Type B pancreatic cell (in vitro differentiated cells): ENCODE results near the gene FSTL3. TPM values are rescaled to one million over a fixed set of nuclear protein-coding genes. Genes with fewer than 3 reads are reported as not detected.

ENCODE experiments used
- DNase-seq: peaks from one replicate; pipeline ENCODE4 v3.0.0; 2021; ENCODE audit warnings: mixed read lengths; ENCODE audit not compliant: unreplicated experiment; ENCODE audit errors: extremely low spot score
- H3K27ac Mint-ChIP-seq: 2 replicates; pipeline ENCODE4 v1.8.0; 2021; ENCODE audit warnings: mild to moderate bottlenecking, mixed read lengths
- H3K27me3 Mint-ChIP-seq: 2 replicates; pipeline ENCODE4 v1.8.0; 2021; ENCODE audit warnings: mixed read lengths
- H3K36me3 Mint-ChIP-seq: 2 replicates; pipeline ENCODE4 v1.8.0; 2021; ENCODE audit warnings: mixed read lengths
- H3K4me1 Mint-ChIP-seq: one replicate; pipeline ENCODE4 v1.8.0; 2021; ENCODE audit warnings: mixed read lengths; ENCODE audit not compliant: unreplicated experiment
- H3K4me3 Mint-ChIP-seq: 2 replicates; pipeline ENCODE4 v1.8.0; 2021; ENCODE audit warnings: mild to moderate bottlenecking, mixed read lengths
- H3K9me3 Mint-ChIP-seq: 2 replicates; pipeline ENCODE4 v1.8.0; 2021; ENCODE audit warnings: mixed read lengths
- CTCF ChIP-seq: fragments of 200-600 bp; sonication (generic); conservative IDR thresholded peaks from 2 replicates; pipeline ENCODE4 v1.5.0; 2021; ENCODE audit warnings: antibody characterized with exemption, mild to moderate bottlenecking
- total RNA-seq: library from RNA; stranded (reverse); gene quantifications from 2 replicates; pipeline ENCODE4 v1.2.1, GENCODE V29; 2021; ENCODE audit warnings: low replicate concordance

The FSTL3 gene
- total RNA-seq, 1 donor from 2014 or later, result 11.0 TPM

GRCh38 chr19:670609-671075 lies 5.5 kb upstream of the FSTL3 start:
- peaks cover 7% of the 10 kb centered on the region for H3K4me1 Mint-ChIP-seq
- peak; percentile 54 for TF ChIP-seq CTCF
- no peak overlapping the region for H3K27ac Mint-ChIP-seq
- H3K36me3 Mint-ChIP-seq, result no peaks in the 10 kb centered on the region
- H3K4me3 Mint-ChIP-seq, result no peak overlapping the region
- no peak for DNase-seq
- H3K9me3 Mint-ChIP-seq, result no peaks in the 10 kb centered on the region
- peaks cover 6% of the 10 kb centered on the region for H3K27me3 Mint-ChIP-seq

DNA sequence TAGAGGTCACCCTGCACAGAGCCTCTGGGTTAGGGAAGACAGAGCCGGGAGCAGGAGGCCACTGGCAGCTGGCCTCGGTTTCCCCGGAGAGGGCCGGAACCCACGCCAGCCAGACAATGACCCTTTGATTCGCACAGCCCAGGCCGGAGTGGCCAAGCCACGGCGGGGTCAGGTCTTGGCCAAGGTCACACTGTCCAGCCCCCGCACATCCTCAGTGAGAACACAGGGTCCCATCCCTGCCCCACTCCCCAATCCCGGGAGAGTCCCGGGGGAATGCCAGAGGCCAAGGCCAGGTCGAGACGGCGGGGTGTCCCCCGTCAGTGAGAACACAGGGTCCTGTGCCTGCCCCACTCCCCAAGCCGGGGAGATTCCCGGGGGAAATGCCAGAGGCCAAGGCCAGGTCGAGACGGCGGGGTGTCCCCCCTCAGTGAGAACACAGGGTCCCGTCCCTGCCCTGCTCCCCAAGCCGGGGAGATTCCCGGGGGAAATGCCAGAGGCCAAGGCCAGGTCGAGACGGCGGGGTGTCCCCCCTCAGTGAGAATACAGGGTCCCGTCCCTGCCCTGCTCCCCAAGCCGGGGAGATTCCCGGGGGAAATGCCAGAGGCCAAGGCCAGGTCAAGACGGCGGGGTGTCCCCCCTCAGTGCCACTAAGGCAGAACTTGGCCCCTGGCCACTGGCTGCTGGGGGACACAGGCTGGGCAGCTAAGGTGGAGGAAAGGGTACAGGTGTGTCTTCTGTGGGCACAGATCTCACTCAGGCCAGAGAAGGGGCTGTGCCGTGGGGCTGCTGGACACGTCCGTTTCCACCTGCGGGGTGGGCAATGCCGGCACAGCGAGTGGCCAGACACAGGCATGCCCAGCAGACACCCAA lies 1.7 kb upstream of the FSTL3 start:
- TF ChIP-seq CTCF, result no peak
- H3K36me3 Mint-ChIP-seq, result no peaks in the 10 kb centered on the region
- peak; percentile 69 for DNase-seq
- H3K27ac Mint-ChIP-seq, result peak overlapping the region; percentile 87
- H3K27me3 Mint-ChIP-seq, result peaks cover 6% of the 10 kb centered on the region
- H3K9me3 Mint-ChIP-seq, result no peaks in the 10 kb centered on the region
- H3K4me3 Mint-ChIP-seq, result peak overlapping the region; percentile 85
- peaks cover 7% of the 10 kb centered on the region for H3K4me1 Mint-ChIP-seq

GRCh38 chr19:676007-676338 lies 219 bp upstream of the FSTL3 start:
- Mint-ChIP-seq H3K27ac (no peak overlapping the region), H3K36me3 (no peaks in the 10 kb centered on the region), H3K4me1 (peaks cover 7% of the 10 kb centered on the region), H3K4me3 (peak overlapping the region; percentile 36), H3K9me3 (no peaks in the 10 kb centered on the region), H3K27me3 (peaks cover 6% of the 10 kb centered on the region)
- no peak for TF ChIP-seq CTCF
- DNase-seq, result no peak

DNA sequence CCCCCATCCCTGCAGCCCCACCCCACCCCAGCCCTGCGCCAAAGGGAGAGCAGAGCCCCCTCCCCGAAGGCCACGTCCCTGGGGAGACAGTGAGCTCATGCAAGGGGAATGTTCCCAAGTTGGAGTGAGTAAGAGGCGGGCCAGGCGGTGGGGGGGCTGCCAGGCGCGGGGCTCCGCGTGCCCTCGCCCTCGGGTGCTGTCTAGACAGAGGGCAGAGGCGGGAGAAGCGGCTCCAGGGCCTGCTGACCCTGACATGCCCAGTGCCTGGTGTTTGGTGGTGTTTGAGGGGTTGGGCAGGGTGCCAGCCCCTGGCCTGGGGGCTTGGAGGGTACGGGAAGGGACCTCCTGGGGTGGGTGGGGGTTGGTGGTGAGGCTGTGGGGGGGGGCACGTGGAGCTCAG lies 1.0 kb downstream of the FSTL3 start:
- Mint-ChIP-seq H3K27me3 (peaks cover 6% of the 10 kb centered on the region), H3K36me3 (no peaks in the 10 kb centered on the region), H3K4me3 (no peak overlapping the region), H3K27ac (no peak overlapping the region), H3K9me3 (no peaks in the 10 kb centered on the region), H3K4me1 (peaks cover 7% of the 10 kb centered on the region)
- TF ChIP-seq CTCF, result no peak
- no peak for DNase-seq

DNA sequence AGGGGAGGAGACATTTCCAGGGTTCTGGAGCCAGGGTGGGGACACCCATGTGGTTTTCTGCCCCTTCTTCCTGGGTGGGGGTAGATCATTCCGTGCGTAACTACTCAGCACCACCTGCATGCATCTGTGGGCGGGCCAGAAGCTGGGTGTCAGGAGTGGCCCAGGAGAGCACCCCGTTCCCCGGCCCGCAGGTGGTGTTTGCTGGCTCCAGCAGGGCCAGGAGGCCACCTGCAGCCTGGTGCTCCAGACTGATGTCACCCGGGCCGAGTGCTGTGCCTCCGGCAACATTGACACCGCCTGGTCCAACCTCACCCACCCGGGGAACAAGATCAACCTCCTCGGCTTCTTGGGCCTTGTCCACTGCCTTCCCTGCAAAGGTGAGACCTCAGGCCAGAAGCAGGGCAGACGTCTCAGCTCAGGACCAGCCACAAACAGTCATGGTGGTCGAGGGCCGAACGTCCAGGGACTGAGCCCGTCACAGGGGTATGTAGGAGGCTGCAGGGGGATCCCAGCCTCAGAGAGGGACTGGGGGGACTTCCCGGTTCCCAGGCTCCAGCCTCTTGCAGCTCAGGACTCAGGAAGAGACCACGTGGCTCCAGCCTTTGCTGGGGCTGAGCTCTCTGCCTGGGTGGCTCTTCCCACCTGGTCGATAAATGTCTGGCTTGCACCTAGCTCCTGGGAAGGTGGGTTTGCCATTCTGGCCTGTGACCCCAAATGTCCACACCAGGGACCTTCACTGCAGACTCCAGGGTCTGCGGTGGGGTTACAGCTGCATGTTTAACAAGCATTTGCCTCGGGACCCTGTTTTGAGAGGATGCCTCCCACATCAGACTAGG lies 1.6 kb downstream of the FSTL3 start:
- no peak for DNase-seq
- no peaks in the 10 kb centered on the region for H3K36me3 Mint-ChIP-seq
- H3K9me3 Mint-ChIP-seq, result no peaks in the 10 kb centered on the region
- H3K27me3 Mint-ChIP-seq, result peaks cover 6% of the 10 kb centered on the region
- no peak overlapping the region for H3K27ac Mint-ChIP-seq
- TF ChIP-seq CTCF, result no peak
- H3K4me1 Mint-ChIP-seq, result peaks cover 7% of the 10 kb centered on the region
- H3K4me3 Mint-ChIP-seq, result peak overlapping the region; percentile 58
